GM12878 (cell line): ENCODE measurements around the gene PCBP1. TPM values are rescaled to one million over a fixed set of nuclear protein-coding genes. Genes with fewer than 3 reads are reported as not detected.

Experiments
- ATAC-seq: fragments of 200-7000 bp; cut with Tn5 transposase; 3 replicates; pipeline ENCODE4 v1.9.1; 2020; ENCODE audit warnings: mild to moderate bottlenecking, moderate library complexity
- BruUV-seq: library from RNA; stranded (reverse); fragments of 400-500 nt; replicated peaks from 2 replicates; lab custom pipeline; 2021; lab: Mats Ljungman, UMichigan
- CTCF ChIA-PET: fragments of 300-600 bp; sonication (Branson Sonifier 250); formaldehyde crosslinking; extraction: SDS; loops from one replicate; lab custom pipeline; 2021; ENCODE audit warnings: inconsistent platforms; lab: Yijun Ruan, JAX
- POLR2A ChIA-PET: fragments of 350-600 bp; formaldehyde crosslinking; extraction: SDS; loops from one replicate; lab custom pipeline; 2021; ENCODE audit warnings: inconsistent platforms; lab: Charles Lee
- RAD21 ChIA-PET: fragments of 300-600 bp; sonication (Branson Sonifier 250); formaldehyde crosslinking; loops from one replicate; lab custom pipeline; 2023; ENCODE audit warnings: antibody characterized with exemption; ENCODE audit not compliant: unreplicated experiment; lab: Charles Lee
- SMC1A ChIA-PET: fragments of 300-600 bp; sonication (Branson Sonifier 250); formaldehyde crosslinking; loops from one replicate; lab custom pipeline; 2023; ENCODE audit not compliant: unreplicated experiment, uncharacterized antibody; lab: Charles Lee
- DNase-seq: peaks from one replicate; pipeline ENCODE4 v3.0.0-alpha.2; 2011; ENCODE audit warnings: low read depth, low spot score
- FAIRE-seq: peaks from 3 replicates; lab custom pipeline; 2011; peaks lifted over from hg19 to GRCh38; lab: Jason Lieb, UNC
- H2AFZ ChIP-seq: 2 replicates; pipeline ENCODE4 v1.6.0; 2011; ENCODE audit warnings: low read depth, low read length, control low read depth; ENCODE audit not compliant: control insufficient read depth
- H3K27ac ChIP-seq: 2 replicates; pipeline ENCODE4 v1.5.1; 2011; ENCODE audit warnings: control low read depth; ENCODE audit not compliant: control insufficient read depth, insufficient read depth
- H3K27me3 ChIP-seq, 2 experiments: replicated peaks in 1 of 2; 2 replicates each; pipeline versions ENCODE4 v1.6.0 to v1.6.1; 2011; ENCODE audit warnings: low read length in 1 of 2; ENCODE audit not compliant: control insufficient read depth in 2 of 2, insufficient read depth in 2 of 2
- H3K36me3 ChIP-seq, 2 experiments: 2 replicates each; pipeline ENCODE4 v1.5.1; 2011; ENCODE audit warnings: low read length in 1 of 2; ENCODE audit not compliant: control insufficient read depth in 2 of 2, insufficient read depth in 2 of 2
- H3K4me1 ChIP-seq: 2 replicates; pipeline ENCODE4 v1.6.1; 2011; ENCODE audit warnings: mild to moderate bottlenecking, low read length, moderate library complexity, mixed read lengths; ENCODE audit not compliant: control insufficient read depth, insufficient read depth
- H3K4me2 ChIP-seq: 2 replicates; pipeline ENCODE4 v1.6.0; 2011; ENCODE audit warnings: control low read depth; ENCODE audit not compliant: control insufficient read depth, insufficient read depth
- H3K4me3 ChIP-seq: fragments of 200-600 bp; sonication (generic); 2 replicates; pipeline ENCODE4 v1.5.1; 2016
- H3K79me2 ChIP-seq: 2 replicates; pipeline ENCODE4 v1.6.0; 2011; ENCODE audit warnings: low read length; ENCODE audit not compliant: control insufficient read depth, insufficient read depth
- H3K9ac ChIP-seq: 2 replicates; pipeline ENCODE4 v1.8.0; 2011; ENCODE audit warnings: low read length, control low read depth, mixed read lengths; ENCODE audit not compliant: control insufficient read depth, insufficient read depth
- H3K9me3 ChIP-seq: replicated peaks from 3 replicates; pipeline ENCODE4 v1.5.1; 2011; ENCODE audit warnings: mild to moderate bottlenecking, low read length; ENCODE audit not compliant: control insufficient read depth, insufficient read depth
- H4K20me1 ChIP-seq: 2 replicates; pipeline ENCODE4 v1.6.0; 2011; ENCODE audit not compliant: control insufficient read depth, insufficient read depth
- BACH1 ChIP-seq: fragments of 450-650 bp; IDR thresholded peaks from 2 replicates; pipeline ENCODE4 v1.6.1; 2017; ENCODE audit warnings: mild to moderate bottlenecking, borderline replicate concordance
- BRCA1 ChIP-seq: IDR thresholded peaks from 2 replicates; pipeline ENCODE4 v1.6.1; 2011; ENCODE audit warnings: low read depth, low read length, improper control_type of control experiment
- IKZF1 ChIP-seq: fragments of 450-650 bp; conservative IDR thresholded peaks from 2 replicates; pipeline ENCODE4 v1.6.1; 2017; ENCODE audit warnings: antibody characterized with exemption, mild to moderate bottlenecking
- NFXL1 ChIP-seq: fragments of 450-650 bp; IDR thresholded peaks from 2 replicates; pipeline ENCODE4 v1.6.1; 2017; ENCODE audit warnings: antibody characterized with exemption, mild to moderate bottlenecking, borderline replicate concordance
- PRDM15 ChIP-seq: fragments of 450-650 bp; formaldehyde crosslinking; IDR thresholded peaks from 2 replicates; pipeline ENCODE4 v1.4.0; 2020; ENCODE audit warnings: mild to moderate bottlenecking, moderate library complexity
- RB1 ChIP-seq: fragments of 450-650 bp; formaldehyde crosslinking; IDR thresholded peaks from 2 replicates; pipeline ENCODE4 v1.6.1; 2017; ENCODE audit warnings: mild to moderate bottlenecking, borderline replicate concordance
- ZNF384 ChIP-seq: IDR thresholded peaks from 2 replicates; pipeline ENCODE4 v1.6.1; 2012; ENCODE audit warnings: low read depth, mild to moderate bottlenecking, low read length, improper control_type of control experiment, borderline replicate concordance
- WGBS: methylation state at CpG from one replicate; pipeline ENCODE4 v1.1.6; 2016; ENCODE audit warnings: low lambda C conversion rate; ENCODE audit not compliant: insufficient replicate concordance, insufficient coverage; ENCODE audit errors: missing lambda C conversion rate; 5-methylcytosine and 5-hydroxymethylcytosine counted together
- in situ Hi-C: fragments of 300-500 bp; cut with MboI; formaldehyde crosslinking; loops from 9 replicates; pipeline ENCODE4 v1.14.3; 2018; ENCODE audit warnings: mixed read lengths
- intact Hi-C: fragments of 100-400 bp; cut with micrococcal nuclease; formaldehyde crosslinking; loops from one replicate; pipeline ENCODE4 v1.14.2; 2022; ENCODE audit not compliant: unreplicated experiment
- polyA plus RNA-seq, 11 experiments: library from polyadenylated mRNA; depleted of rRNA in 4 of 11; unstranded in 6 of 11; stranded (reverse) in 5 of 11; fragments of >200 nt; fragmentation: Nextera tagmentation in 4 of 11; fragmentation: Illumina TruSeq in 1 of 11; extraction: Ambion mirVana in 4 of 11; extraction: Trizol in 1 of 11; gene quantifications; 1 replicate in 1 of 11; 2 replicates in 10 of 11; pipeline versions ENCODE4 v1.2.1 to v1.2.3, GENCODE V29; 2011 to 2016; ENCODE audit warnings: inconsistent platforms in 2 of 11, missing spikeins in 2 of 11, low read depth in 1 of 11
- total RNA-seq, 4 experiments: library from RNA; depleted of rRNA in 3 of 4; stranded (reverse); fragments of >200 nt in 3 of 4; fragmentation: Illumina TruSeq in 1 of 4; extraction: Trizol in 1 of 4; gene quantifications; 2 replicates each; pipeline versions ENCODE4 v1.2.1 to v1.2.3, GENCODE V29; 2013 to 2021

PCBP1 gene
- total and polyA plus RNA-seq, 10 of the 15 experiments (the other 5 are each of a cell fraction or from before 2014, with no cell fraction given), result 24.4 to 494 (median 130) TPM

GRCh38 chr2:70043252-70043875 is 43.9 kb upstream of the PCBP1 start:
- DNase-seq (no peak), ATAC-seq (no peak), FAIRE-seq (no peak)
- ChIA-PET POLR2A (interaction anchor here (1.1 kb wide), 1 partner anchor 17 kb away, joined by 3 read pairs; no protein-coding TSS in a partner anchor), RAD21 (no interaction called here), CTCF (interaction anchor here (1.2 kb wide), 1 partner anchor 227 kb away, joined by 5 read pairs; no protein-coding TSS in a partner anchor), SMC1A (interaction anchor here (0.6 to 1.4 kb wide), 5 partner anchors 65 to 466 kb away, joined by 3 to 4 read pairs (median 3); no protein-coding TSS in a partner anchor)
- no peak overlapping the region for H2AFZ ChIP-seq
- no TSS peak for BruUV-seq
- H3K36me3 ChIP-seq, result peaks cover 2 to 13% of the 10 kb centered on the region in 2 experiments
- H4K20me1 ChIP-seq, result no peaks in the 10 kb centered on the region
- no peak overlapping the region for H3K9ac ChIP-seq
- WGBS, result 82% methylated on average over 9 of the region's 9 CpGs
- H3K4me3 ChIP-seq, result no peak overlapping the region
- H3K79me2 ChIP-seq, result no peaks in the 10 kb centered on the region
- in situ Hi-C loops, result no loop called here
- H3K27ac ChIP-seq, result no peak overlapping the region
- no peak overlapping the region for H3K4me2 ChIP-seq
- H3K9me3 ChIP-seq, result no peaks in the 10 kb centered on the region
- intact Hi-C loops, result no loop called here
- H3K27me3 ChIP-seq, result no peaks in the 10 kb centered on the region
- TF ChIP-seq BRCA1 (no peak), NFXL1 (no peak), BACH1 (no peak), IKZF1 (no peak), PRDM15 (CRISPR knock-in tag) (no peak), ZNF384 (no peak), RB1 (no peak)
- no peaks in the 10 kb centered on the region for H3K4me1 ChIP-seq
